Stimulated activated CD4-positive, alpha-beta T cell treated with anti-CD3 and anti-CD28 coated beads, Interleukin-12 subunit alpha, Interleukin-12 subunit beta, amount 100 ng/mL, for 48 hours (primary cell): ENCODE results near the gene MRPL55.

Experiments
- DNase-seq, 3 donors: peaks; one replicate each; pipeline ENCODE4 v3.0.0-alpha.2; 2020; ENCODE audit warnings: low read depth in 2 of 3, low spot score in 1 of 3

MRPL55 gene

DNA sequence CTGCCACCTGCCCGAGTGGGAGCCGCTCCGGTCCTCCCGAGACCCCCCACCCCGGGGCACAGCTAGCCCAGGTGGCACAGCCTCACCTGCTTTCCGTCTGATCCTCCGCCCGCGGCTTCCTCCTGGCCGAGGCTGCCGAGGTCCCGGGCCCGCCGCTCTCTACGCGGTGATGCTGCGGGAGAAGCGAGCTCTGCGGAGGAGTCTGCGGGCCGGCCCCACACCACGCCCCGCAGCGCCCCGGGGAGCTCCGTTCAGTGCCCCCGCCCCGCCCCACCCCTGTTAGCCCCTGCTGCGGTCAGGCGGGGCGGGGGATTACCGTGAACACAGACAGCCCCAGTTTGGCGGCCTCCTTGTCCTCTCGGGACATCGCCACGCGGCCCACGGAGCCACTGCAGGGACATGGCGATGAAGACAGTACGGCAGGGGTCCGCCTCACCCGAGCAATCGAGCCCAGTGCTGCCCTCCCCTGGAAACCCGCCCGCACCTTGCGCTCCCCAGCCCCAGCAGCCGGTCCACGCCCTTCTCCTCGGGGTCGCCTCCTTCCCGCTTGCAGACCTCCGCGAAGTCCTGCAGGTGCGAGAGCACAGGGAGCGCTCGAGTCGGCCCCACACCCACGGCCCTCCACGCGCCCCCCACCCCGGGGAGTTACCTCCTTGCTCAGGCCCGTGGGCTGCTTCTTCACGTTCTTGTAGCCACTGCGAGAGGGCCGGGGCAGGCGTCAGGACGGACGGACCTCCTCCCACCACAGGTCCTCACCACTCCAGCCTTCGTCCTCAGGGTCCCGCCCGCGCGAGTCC lies 6.9 kb downstream of the MRPL55 start:
- DNase-seq = no peak

- DNase-seq = no peak
Observed at GRCh38 chr1:228101614-228101993, 7.5 kb downstream of the MRPL55 start.

DNA sequence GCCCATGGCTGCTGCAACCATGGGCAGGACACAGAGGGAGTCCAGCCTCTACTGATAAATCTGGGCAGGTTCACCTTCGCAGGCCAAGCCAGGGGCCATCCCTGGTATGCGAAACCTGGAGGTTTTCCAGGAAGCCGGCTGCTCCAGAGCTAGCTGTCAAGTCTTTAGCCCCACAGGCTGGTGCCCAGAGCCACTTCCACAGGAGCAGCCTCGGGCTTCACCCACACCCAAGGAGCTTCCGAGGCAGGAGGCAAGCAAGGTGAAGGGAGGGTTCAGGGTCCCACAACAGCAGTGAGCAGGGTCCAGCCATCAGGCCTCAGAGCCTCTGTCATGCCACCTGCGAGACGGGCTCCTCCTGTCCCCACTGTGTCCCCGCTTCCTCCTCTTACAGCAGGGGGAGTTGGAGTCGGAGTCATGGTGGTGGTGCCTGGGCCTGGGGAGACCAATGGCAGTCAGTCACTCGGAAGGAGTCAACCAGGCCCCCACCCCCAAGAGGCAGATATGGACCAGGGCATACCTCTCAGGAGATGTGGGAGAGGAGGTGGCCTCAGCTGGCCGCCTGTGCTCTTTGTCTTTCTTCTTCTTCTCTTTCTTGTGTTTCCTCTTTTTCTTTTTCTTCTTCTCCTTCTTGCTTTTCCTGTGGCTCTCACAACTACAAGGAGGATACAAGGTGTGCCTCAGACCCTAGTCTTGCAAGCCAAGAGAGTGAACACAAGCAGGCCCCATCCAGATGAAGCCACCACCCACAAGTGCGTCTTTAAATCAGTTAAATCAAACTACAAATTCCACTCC lies 8.1 kb downstream of the MRPL55 start:
- no peak for DNase-seq

GRCh38 chr1:228099331-228099732 lies 9.8 kb downstream of the MRPL55 start:
- DNase-seq = no peak

DNA sequence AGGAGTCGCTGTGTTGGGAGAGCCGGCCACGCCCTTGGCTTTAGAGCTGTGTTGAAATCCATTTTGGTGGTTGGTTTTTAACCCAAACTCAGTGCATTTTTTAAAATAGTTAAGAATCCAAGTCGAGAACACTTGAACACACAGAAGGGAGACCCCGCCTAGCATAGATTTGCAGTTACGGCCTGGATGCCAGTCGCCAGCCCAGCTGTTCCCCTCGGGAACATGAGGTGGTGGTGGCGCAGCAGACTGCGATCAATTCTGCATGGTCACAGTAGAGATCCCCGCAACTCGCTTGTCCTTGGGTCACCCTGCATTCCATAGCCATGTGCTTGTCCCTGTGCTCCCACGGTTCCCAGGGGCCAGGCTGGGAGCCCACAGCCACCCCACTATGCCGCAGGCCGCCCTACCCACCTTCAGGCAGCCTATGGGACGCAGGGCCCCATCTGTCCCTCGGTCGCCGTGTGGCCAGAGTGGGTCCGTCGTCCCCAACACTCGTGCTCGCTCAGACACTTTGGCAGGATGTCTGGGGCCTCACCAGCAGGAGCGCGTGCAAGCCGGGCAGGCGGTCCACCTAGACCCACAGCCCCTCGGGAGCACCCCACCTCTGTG lies 10.7 kb downstream of the MRPL55 start:
- DNase-seq = no peak

GRCh38 chr1:228097333-228098081 lies 11.6 kb downstream of the MRPL55 start:
- DNase-seq = no peak

DNA sequence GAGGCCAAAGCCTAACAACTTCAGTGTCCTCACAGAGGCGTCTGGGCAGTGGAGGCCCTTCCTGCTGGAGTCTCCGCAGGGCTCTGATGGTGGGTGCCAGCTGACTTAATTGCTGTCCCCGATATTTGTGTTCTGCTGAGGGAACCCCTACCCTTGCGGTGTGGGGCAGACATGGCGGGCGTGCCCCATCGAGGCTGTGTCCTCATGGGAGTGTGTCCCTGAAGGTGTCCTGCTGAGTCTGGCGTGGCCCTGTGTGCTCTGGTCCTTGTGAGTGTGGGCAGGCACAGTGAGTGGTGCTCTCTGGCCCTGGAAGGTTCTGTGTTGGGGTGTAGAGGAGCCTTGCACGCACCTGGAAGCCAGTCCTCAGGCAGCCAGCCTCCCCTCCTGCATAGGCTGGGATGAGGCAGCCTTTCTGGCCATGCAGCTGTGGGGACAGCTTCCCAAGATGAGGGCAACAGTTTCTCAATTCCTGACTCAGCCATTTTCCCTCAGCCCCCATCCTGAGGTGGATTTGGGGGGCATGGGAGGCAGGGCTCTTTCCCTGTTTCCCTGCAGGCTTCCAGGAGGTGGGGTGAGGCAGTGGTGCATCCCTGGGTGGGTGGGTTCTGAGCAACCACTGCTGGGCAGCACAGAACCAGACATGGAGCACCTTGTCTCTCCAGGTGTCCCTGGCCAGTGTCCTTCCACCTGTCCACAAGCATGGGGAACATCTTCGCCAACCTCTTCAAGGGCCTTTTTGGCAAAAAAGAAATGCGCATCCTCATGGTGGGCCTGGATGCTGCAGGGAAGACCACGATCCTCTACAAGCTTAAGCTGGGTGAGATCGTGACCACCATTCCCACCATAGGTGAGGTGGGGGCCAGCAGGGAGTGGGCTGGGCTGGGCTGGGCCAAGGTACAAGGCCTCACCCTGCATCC lies 12.4 kb downstream of the MRPL55 start:
- DNase-seq = no peak

DNA sequence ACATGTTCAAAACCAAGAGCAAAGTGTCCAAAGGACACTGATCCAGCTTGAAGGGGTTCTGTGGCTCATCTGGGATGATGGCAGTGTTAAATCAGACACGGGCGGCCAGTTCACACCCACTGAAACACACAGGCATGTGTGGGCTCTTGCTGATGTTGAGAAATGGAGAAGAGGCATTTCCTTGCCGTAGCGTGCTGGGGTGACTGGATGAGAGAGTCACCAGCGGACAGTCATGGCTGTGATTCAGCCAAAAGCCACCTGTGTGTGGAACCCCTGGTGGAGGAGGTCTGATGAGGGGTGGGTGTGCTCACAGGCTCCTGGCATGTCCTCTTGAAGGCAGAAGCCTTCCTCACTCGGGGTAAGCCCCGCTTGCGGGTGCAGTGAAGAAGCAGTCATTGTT lies 13.2 kb downstream of the MRPL55 start:
- no peak for DNase-seq

DNA sequence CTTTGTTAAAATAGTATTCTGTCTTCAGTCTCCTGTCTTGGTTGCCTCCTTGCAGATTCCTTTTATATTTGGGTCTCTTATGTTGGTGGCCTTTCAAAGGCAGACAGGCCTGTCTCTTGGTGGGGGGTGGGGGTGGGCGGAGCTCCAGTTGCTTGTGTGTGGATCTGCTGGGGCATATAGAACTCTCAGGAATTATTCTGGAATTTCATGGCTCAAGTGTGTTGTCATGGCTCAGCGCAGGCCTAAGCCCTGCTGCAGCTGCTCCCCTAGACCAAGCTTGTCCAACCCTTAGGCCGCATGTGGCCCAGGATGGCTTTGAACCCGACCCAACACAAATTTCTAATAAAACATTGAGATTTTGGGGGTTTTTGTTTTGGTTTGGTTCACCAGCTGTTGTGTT lies 13.9 kb downstream of the MRPL55 start:
- no peak for DNase-seq

GRCh38 chr1:228094432-228095016 lies 14.6 kb downstream of the MRPL55 start:
- no peak for DNase-seq

GRCh38 chr1:228093050-228093906 lies 15.8 kb downstream of the MRPL55 start:
- DNase-seq = no peak

DNA sequence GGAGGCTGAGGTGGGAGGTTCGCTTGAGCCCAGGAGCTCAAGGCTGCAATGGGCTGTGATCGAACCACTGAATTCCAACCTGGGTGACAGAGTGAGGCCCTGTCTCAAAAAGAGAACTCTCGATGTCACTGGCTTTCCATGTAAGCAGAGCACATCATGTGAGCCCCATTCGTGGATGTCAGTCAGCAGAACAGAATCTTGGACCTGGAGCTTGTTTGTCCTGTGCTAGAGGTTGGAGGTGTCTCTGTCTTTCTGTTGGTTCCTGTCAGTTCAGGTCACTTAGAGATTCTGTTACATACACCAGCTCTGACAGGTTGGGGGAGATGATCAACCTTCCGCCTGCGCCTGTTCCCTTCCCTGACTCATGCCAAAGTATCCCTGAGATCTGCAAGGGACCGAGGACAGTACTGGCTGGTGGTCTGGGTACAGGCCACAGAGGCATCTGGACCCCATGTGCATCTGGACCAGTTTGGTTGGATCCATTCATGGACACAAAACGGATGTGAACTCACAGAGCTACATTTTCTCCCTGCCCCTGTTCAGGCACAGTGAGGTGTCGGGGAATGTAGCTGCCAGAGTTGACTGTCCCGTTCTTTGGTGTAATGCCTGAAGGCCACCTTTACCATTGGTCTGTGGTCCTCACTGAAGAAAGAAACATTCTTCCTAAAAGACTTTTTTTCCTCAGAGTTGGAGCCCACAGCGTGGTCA lies 16.6 kb downstream of the MRPL55 start:
- no peak for DNase-seq

DNA sequence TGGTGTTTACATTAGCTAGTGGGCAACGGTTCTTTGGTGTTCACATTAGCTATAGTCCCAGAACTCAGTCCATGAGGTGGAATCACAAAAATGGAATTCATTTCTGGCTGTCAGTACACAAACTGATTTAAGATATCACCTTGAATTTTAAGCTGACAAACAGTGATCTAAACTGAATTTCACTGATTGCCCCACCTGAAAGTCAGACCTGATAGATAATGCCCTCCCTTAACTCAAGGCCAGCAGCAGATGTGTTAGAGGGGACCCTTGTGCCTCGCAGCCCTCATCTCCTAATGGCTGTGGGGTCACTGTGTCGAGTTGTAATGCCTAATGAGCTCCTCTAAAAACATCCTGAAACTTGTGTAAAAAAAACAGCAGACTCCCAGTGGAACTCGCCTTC lies 18.0 kb downstream of the MRPL55 start:
- DNase-seq = no peak

GRCh38 chr1:228090613-228091081 lies 18.5 kb downstream of the MRPL55 start:
- DNase-seq = no peak

DNA sequence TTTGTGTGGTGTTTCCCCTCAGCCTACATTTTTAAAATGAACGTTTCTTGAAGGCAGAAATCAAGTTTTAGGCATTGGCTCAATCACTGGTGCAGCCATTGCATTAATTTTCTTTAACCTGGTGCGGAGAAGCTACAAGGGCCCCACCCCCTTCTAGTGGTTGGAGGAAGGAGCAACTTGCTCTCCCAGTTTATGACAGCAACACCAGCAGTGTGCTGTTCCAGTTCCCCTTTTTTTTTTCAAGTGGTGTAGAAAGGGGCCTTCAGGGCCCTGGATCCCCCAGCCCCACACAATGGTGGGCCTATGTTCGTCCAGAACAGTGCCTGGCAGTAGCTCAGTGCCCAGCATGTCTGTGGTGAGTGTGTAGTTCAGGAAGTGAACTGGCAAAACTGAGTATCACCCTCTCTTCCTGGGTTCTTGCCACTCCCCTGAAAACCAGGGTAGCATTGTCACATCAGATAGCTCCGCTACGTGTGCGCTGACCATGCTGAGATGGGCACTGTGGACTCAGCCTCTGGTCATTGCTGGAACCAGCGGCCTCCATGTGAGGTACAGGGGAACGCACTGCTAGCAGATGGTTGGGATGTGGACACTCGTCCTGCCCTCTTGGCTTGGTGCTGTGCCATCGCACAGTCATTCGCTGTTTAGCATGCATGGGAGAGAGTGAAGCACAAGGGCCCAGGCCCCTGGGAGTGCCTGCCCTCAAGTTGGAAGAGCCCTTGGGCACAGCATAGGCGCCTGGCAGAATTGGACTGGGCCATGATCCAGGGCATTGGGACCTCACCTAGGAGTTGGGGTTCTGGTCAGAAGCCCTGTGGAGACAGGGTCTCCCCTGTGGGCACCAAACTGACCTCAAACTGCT lies 19.3 kb downstream of the MRPL55 start:
- DNase-seq = no peak

- no peak for DNase-seq
Observed at GRCh38 chr1:228088586-228089498, 20.3 kb downstream of the MRPL55 start.
